Measurements from ENCODE around the gene PSMD4.
"Not testable (repeated sequence)": the region's sequence is repeated elsewhere in the genome, so short reads cannot be mapped to it uniquely, and the experiment has no call there.

The PSMD4 gene

DNA sequence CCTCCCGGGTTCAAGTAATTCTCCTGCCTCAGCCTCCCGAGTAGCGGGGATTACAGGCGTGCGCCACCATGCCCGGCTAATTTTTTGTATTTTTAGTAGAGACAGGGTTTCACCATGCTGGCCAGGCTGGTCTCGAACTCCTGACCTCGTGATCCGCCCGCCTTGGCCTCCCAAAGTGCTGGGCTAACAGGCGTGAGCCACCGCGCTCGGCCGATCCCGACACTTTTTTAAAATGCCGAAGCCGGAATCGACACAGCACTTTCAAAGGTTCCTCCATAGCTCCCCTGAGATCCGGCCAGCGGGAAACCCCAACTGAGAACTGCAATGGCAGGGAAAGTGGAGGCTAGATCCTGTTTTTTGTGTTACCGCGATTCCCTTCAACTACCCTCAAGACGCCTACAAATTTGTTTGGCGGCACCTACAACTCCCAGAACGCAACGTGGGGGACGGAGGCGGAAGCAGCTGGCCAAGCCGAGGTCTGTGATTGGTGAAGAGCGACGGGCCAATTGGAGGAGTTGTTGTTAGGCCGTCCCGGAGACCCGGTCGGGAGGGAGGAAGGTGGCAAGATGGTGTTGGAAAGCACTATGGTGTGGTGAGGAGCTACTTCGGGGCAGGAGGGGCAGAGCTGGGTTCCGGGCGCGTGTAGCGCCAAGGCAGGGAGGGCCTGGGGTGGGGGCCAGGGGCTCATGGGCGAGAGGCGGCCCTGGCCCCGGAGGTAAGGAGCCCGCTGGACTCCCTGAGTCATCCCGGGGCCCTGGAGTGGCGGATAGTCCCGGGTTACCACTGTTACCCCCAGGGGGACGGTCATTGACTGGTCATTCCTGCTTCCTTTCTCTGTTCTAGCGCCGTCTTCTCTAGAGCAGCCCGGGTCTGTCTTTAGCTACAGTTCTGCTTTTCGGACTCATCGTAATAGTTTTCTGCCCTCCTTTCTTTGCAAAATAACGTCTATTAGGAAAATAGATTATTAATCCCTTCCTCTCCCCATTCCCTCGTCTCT is at the start of gene PSMD4:
PSMD4 (plus strand) TSS at position 518 of the 997 bp plus-strand sequence; CDS start at position 567, 49 bp downstream.
- Histone ChIP-seq H3K27ac (ENCODE audit: low read depth in 2 of 2, low read length in 2 of 2) (peak within 1 kb of the TSS; percentile 72 to 77), H3K4me1 (ENCODE audit: control insufficient read depth in 2 of 2, insufficient read depth in 2 of 2, low read length in 2 of 2) (peaks cover 8 to 9% of the 10 kb centered on the region in 2 donors), H3K4me3 (ENCODE audit: low read length in 2 of 2) (peak within 1 kb of the TSS; percentile 90 to 91), H3K36me3 (ENCODE audit: control insufficient read depth in 2 of 2, insufficient read depth in 2 of 2, low read length in 2 of 2) (peaks cover 0 to 2% of the 10 kb centered on the region in 2 donors), H3K9ac (ENCODE audit: low read depth in 1 of 2, low read length in 2 of 2) (peak within 1 kb of the TSS; percentile 73 to 84), H3K27me3 (ENCODE audit: control insufficient read depth in 2 of 2, insufficient read depth in 2 of 2, low read length in 2 of 2) (no peaks in the 10 kb centered on the region), H3K9me3 (ENCODE audit: control insufficient read depth in 2 of 2, low read length in 2 of 2) (no peaks in the 10 kb centered on the region)

- not testable (repeated sequence) for H3K36me3 ChIP-seq (ENCODE audit: control insufficient read depth in 2 of 2, insufficient read depth in 2 of 2, low read length in 2 of 2); H3K4me1 ChIP-seq (ENCODE audit: control insufficient read depth in 2 of 2, insufficient read depth in 2 of 2, low read length in 2 of 2); H3K9ac ChIP-seq (ENCODE audit: low read depth in 1 of 2, low read length in 2 of 2); H3K27ac ChIP-seq (ENCODE audit: low read depth in 2 of 2, low read length in 2 of 2); H3K27me3 ChIP-seq (ENCODE audit: control insufficient read depth in 2 of 2, insufficient read depth in 2 of 2, low read length in 2 of 2); H3K4me3 ChIP-seq (ENCODE audit: low read length in 2 of 2); H3K9me3 ChIP-seq (ENCODE audit: control insufficient read depth in 2 of 2, low read length in 2 of 2)
Measured at GRCh38 chr1:151205381-151205965, 49.1 kb upstream of the PSMD4 start.

GRCh38 chr1:151210830-151211229 is 43.7 kb upstream of the PSMD4 start:
- no peaks in the 10 kb centered on the region for H3K27me3 ChIP-seq (ENCODE audit: control insufficient read depth in 2 of 2, insufficient read depth in 2 of 2, low read length in 2 of 2)
- no peak overlapping the region for H3K4me3 ChIP-seq (ENCODE audit: low read length in 2 of 2)
- no peaks in the 10 kb centered on the region for H3K4me1 ChIP-seq (ENCODE audit: control insufficient read depth in 2 of 2, insufficient read depth in 2 of 2, low read length in 2 of 2)
- H3K9ac ChIP-seq (ENCODE audit: low read depth in 1 of 2, low read length in 2 of 2), result no peak overlapping the region
- H3K36me3 ChIP-seq (ENCODE audit: control insufficient read depth in 2 of 2, insufficient read depth in 2 of 2, low read length in 2 of 2), result peaks cover 4 to 7% of the 10 kb centered on the region in 2 donors
- H3K9me3 ChIP-seq (ENCODE audit: control insufficient read depth in 2 of 2, low read length in 2 of 2), result no peaks in the 10 kb centered on the region
- H3K27ac ChIP-seq (ENCODE audit: low read depth in 2 of 2, low read length in 2 of 2), result no peak overlapping the region

GRCh38 chr1:151211972-151212705 is 42.4 kb upstream of the PSMD4 start:
- Histone ChIP-seq H3K4me3 (ENCODE audit: low read length in 2 of 2) (no peak overlapping the region), H3K9ac (ENCODE audit: low read depth in 1 of 2, low read length in 2 of 2) (no peak overlapping the region), H3K36me3 (ENCODE audit: control insufficient read depth in 2 of 2, insufficient read depth in 2 of 2, low read length in 2 of 2) (peaks cover 2 to 7% of the 10 kb centered on the region in 2 donors), H3K9me3 (ENCODE audit: control insufficient read depth in 2 of 2, low read length in 2 of 2) (no peaks in the 10 kb centered on the region), H3K27ac (ENCODE audit: low read depth in 2 of 2, low read length in 2 of 2) (no peak overlapping the region), H3K27me3 (ENCODE audit: control insufficient read depth in 2 of 2, insufficient read depth in 2 of 2, low read length in 2 of 2) (no peaks in the 10 kb centered on the region), H3K4me1 (ENCODE audit: control insufficient read depth in 2 of 2, insufficient read depth in 2 of 2, low read length in 2 of 2) (no peaks in the 10 kb centered on the region)

DNA sequence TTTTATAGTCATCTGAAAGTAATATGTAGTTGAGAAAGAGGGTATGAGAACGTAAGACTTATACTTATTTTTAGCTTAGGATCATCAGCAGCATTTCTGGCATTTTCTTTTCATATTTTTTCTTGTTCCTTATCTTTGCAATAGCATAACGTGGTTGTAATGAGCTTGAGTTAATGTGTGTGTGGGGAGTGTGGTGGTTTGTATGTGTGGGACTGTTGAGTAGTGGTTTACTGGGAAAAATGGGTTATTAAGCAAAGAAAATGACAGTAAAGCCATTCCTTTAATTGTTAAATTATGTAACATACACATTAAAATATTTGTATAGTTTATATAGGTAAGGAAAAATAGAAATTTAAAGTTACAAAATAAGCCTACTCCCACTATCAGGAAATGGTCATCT is 41.0 kb upstream of the PSMD4 start:
- Histone ChIP-seq H3K27me3 (ENCODE audit: control insufficient read depth in 2 of 2, insufficient read depth in 2 of 2, low read length in 2 of 2) (no peaks in the 10 kb centered on the region), H3K9me3 (ENCODE audit: control insufficient read depth in 2 of 2, low read length in 2 of 2) (no peaks in the 10 kb centered on the region), H3K4me3 (ENCODE audit: low read length in 2 of 2) (no peak overlapping the region), H3K36me3 (ENCODE audit: control insufficient read depth in 2 of 2, insufficient read depth in 2 of 2, low read length in 2 of 2) (peaks cover 3 to 8% of the 10 kb centered on the region in 2 donors), H3K9ac (ENCODE audit: low read depth in 1 of 2, low read length in 2 of 2) (no peak overlapping the region), H3K4me1 (ENCODE audit: control insufficient read depth in 2 of 2, insufficient read depth in 2 of 2, low read length in 2 of 2) (no peaks in the 10 kb centered on the region), H3K27ac (ENCODE audit: low read depth in 2 of 2, low read length in 2 of 2) (no peak overlapping the region)

DNA sequence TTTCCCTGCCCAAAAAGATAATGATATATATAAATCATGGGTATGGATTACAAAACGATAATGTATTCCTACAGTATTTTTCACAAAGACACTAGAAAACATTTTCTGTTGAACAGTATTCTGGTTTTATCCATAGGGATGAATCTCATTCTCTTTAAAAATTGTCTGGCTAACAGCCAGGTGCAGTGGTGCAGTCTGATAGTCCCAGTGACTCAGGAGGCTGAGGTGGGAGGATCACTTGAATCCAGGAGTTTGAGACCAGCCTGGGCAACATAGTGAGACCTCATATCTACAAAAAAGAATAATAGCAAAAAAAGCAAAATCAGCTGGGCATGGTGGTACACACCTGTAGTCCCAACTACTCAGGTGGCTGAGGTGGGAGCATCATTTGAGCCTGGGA is 32.9 kb upstream of the PSMD4 start:
- no peak overlapping the region for H3K27ac ChIP-seq (ENCODE audit: low read depth in 2 of 2, low read length in 2 of 2)
- H3K36me3 ChIP-seq (ENCODE audit: control insufficient read depth in 2 of 2, insufficient read depth in 2 of 2, low read length in 2 of 2), result peaks cover 8 to 18% of the 10 kb centered on the region in 2 donors
- no peak overlapping the region for H3K9ac ChIP-seq (ENCODE audit: low read depth in 1 of 2, low read length in 2 of 2)
- H3K27me3 ChIP-seq (ENCODE audit: control insufficient read depth in 2 of 2, insufficient read depth in 2 of 2, low read length in 2 of 2), result no peaks in the 10 kb centered on the region
- H3K9me3 ChIP-seq (ENCODE audit: control insufficient read depth in 2 of 2, low read length in 2 of 2), result no peaks in the 10 kb centered on the region
- no peaks in the 10 kb centered on the region for H3K4me1 ChIP-seq (ENCODE audit: control insufficient read depth in 2 of 2, insufficient read depth in 2 of 2, low read length in 2 of 2)
- no peak overlapping the region for H3K4me3 ChIP-seq (ENCODE audit: low read length in 2 of 2)

- H3K27ac ChIP-seq (ENCODE audit: low read depth in 2 of 2, low read length in 2 of 2), result no peak overlapping the region
- H3K9ac ChIP-seq (ENCODE audit: low read depth in 1 of 2, low read length in 2 of 2), result no peak overlapping the region
- no peaks in the 10 kb centered on the region for H3K4me1 ChIP-seq (ENCODE audit: control insufficient read depth in 2 of 2, insufficient read depth in 2 of 2, low read length in 2 of 2)
- no peaks in the 10 kb centered on the region for H3K27me3 ChIP-seq (ENCODE audit: control insufficient read depth in 2 of 2, insufficient read depth in 2 of 2, low read length in 2 of 2)
- H3K4me3 ChIP-seq (ENCODE audit: low read length in 2 of 2), result no peak overlapping the region
- H3K36me3 ChIP-seq (ENCODE audit: control insufficient read depth in 2 of 2, insufficient read depth in 2 of 2, low read length in 2 of 2), result peaks cover 8 to 19% of the 10 kb centered on the region in 2 donors
- H3K9me3 ChIP-seq (ENCODE audit: control insufficient read depth in 2 of 2, low read length in 2 of 2), result no peaks in the 10 kb centered on the region
Measured at GRCh38 chr1:151222130-151222529, 32.4 kb upstream of the PSMD4 start.

DNA sequence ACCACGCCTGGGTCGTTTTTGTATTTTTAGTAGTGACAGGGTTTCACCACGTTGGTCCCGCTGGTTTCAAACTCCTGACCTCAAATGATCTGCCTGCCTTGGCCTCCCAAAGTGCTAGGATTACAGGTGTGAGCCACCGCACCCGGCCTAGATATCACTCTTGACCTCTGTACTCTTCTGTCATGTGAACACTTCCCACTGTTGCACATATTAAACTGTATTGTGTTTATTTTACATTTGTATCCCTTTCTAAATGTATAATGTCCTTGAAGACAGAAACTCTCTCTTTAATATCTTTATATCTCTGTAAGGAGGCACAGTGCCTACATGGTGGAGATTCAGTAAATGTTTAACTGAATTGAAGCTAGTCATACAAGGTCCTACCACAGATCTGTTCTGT is 19.3 kb upstream of the PSMD4 start:
- Histone ChIP-seq H3K36me3 (ENCODE audit: control insufficient read depth in 2 of 2, insufficient read depth in 2 of 2, low read length in 2 of 2) (peaks cover 71 to 90% of the 10 kb centered on the region in 2 donors), H3K4me3 (ENCODE audit: low read length in 2 of 2) (no peak overlapping the region), H3K27ac (ENCODE audit: low read depth in 2 of 2, low read length in 2 of 2) (peak overlapping the region in 1 of 2 donors; percentile 6), H3K9ac (ENCODE audit: low read depth in 1 of 2, low read length in 2 of 2) (no peak overlapping the region), H3K4me1 (ENCODE audit: control insufficient read depth in 2 of 2, insufficient read depth in 2 of 2, low read length in 2 of 2) (no peaks in the 10 kb centered on the region), H3K9me3 (ENCODE audit: control insufficient read depth in 2 of 2, low read length in 2 of 2) (no peaks in the 10 kb centered on the region), H3K27me3 (ENCODE audit: control insufficient read depth in 2 of 2, insufficient read depth in 2 of 2, low read length in 2 of 2) (no peaks in the 10 kb centered on the region)

GRCh38 chr1:151237678-151238466 is 16.7 kb upstream of the PSMD4 start:
- Histone ChIP-seq H3K9ac (ENCODE audit: low read depth in 1 of 2, low read length in 2 of 2) (no peak overlapping the region), H3K27me3 (ENCODE audit: control insufficient read depth in 2 of 2, insufficient read depth in 2 of 2, low read length in 2 of 2) (no peaks in the 10 kb centered on the region), H3K36me3 (ENCODE audit: control insufficient read depth in 2 of 2, insufficient read depth in 2 of 2, low read length in 2 of 2) (peaks cover 67 to 81% of the 10 kb centered on the region in 2 donors), H3K4me1 (ENCODE audit: control insufficient read depth in 2 of 2, insufficient read depth in 2 of 2, low read length in 2 of 2) (no peaks in the 10 kb centered on the region), H3K9me3 (ENCODE audit: control insufficient read depth in 2 of 2, low read length in 2 of 2) (no peaks in the 10 kb centered on the region), H3K27ac (ENCODE audit: low read depth in 2 of 2, low read length in 2 of 2) (no peak overlapping the region), H3K4me3 (ENCODE audit: low read length in 2 of 2) (no peak overlapping the region)

All from mucosa of rectum (tissue), 2 donors.